Measurements from ENCODE around the gene TRERF1. TPM values are rescaled to one million over a fixed set of nuclear protein-coding genes. Genes with fewer than 3 reads are reported as not detected.

The TRERF1 gene
- total RNA-seq, 1 experiment from 2014 or later = 13.9 TPM

- Histone ChIP-seq H3K4me3 (ENCODE audit: low read length) (no peak overlapping the region), H3K27me3 (ENCODE audit: low read length) (no peaks in the 10 kb centered on the region), H3F3A (ENCODE audit: low read length, unreplicated experiment) (no peaks in the 10 kb centered on the region), H3K4me2 (ENCODE audit: low read length) (no peak overlapping the region), H3K4me1 (ENCODE audit: insufficient read depth, low read length) (peaks cover 5% of the 10 kb centered on the region; the same call in 1 of the 2 replicates), H3K9ac (ENCODE audit: low read length) (no peak overlapping the region), H3K27ac (ENCODE audit: low read length) (no peak overlapping the region), H3K79me2 (ENCODE audit: low read length) (peaks cover 60% of the 10 kb centered on the region), H3K36me3 (ENCODE audit: low read depth, low read length) (no peaks in the 10 kb centered on the region), H2AFZ (ENCODE audit: low read length) (no peak overlapping the region), H3K9me2 (replicated peaks; ENCODE audit: low read length) (no peaks in the 10 kb centered on the region), H3K9me3 (ENCODE audit: low read length) (no peaks in the 10 kb centered on the region), H4K20me1 (ENCODE audit: low read length) (no peaks in the 10 kb centered on the region)
- no peak for TF ChIP-seq EZH2 (IDR thresholded peaks at IDR 0.05; ENCODE audit: low read length, unreplicated experiment)
- no peak for TF ChIP-seq EZH2phosphoT487 (IDR thresholded peaks at IDR 0.05; ENCODE audit: borderline replicate concordance, low read length)
- TF ChIP-seq CTCF (conservative IDR thresholded peaks at IDR 0.05; ENCODE audit: low read depth, low read length) = no peak
- ATAC-seq (no peak), DNase-seq (no peak)
- ChIA-PET POLR2A (ENCODE audit: unreplicated experiment) (no interaction called here), CTCF (no interaction called here)
- BruUV-seq (replicated peaks) = no TSS peak
- intact Hi-C loops (cut with micrococcal nuclease) = no loop called here
These were observed 66.4 kb downstream of the TRERF1 start for GRCh38 chr6:42385339-42385738.

GRCh38 chr6:42383421-42384205 lies 68.1 kb downstream of the TRERF1 start:
- Histone ChIP-seq H3K9me3 (ENCODE audit: low read length) (no peaks in the 10 kb centered on the region), H3K27ac (ENCODE audit: low read length) (no peak overlapping the region), H3F3A (ENCODE audit: low read length, unreplicated experiment) (no peaks in the 10 kb centered on the region), H3K36me3 (ENCODE audit: low read depth, low read length) (no peaks in the 10 kb centered on the region), H4K20me1 (ENCODE audit: low read length) (no peaks in the 10 kb centered on the region), H3K9ac (ENCODE audit: low read length) (no peak overlapping the region), H3K4me2 (ENCODE audit: low read length) (no peak overlapping the region), H3K4me1 (ENCODE audit: insufficient read depth, low read length) (peaks cover 5% of the 10 kb centered on the region; the same call in 1 of the 2 replicates), H3K79me2 (ENCODE audit: low read length) (peaks cover 44% of the 10 kb centered on the region), H3K27me3 (ENCODE audit: low read length) (no peaks in the 10 kb centered on the region), H3K4me3 (ENCODE audit: low read length) (no peak overlapping the region), H2AFZ (ENCODE audit: low read length) (no peak overlapping the region), H3K9me2 (replicated peaks; ENCODE audit: low read length) (no peaks in the 10 kb centered on the region)
- intact Hi-C loops (cut with micrococcal nuclease) = no loop called here
- no TSS peak for BruUV-seq (replicated peaks)
- ChIA-PET POLR2A (ENCODE audit: unreplicated experiment) (no interaction called here), CTCF (no interaction called here)
- ATAC-seq (no peak), DNase-seq (no peak)
- TF ChIP-seq CTCF (conservative IDR thresholded peaks at IDR 0.05; ENCODE audit: low read depth, low read length) (no peak), EZH2 (IDR thresholded peaks at IDR 0.05; ENCODE audit: low read length, unreplicated experiment) (no peak), EZH2phosphoT487 (IDR thresholded peaks at IDR 0.05; ENCODE audit: borderline replicate concordance, low read length) (no peak)

GRCh38 chr6:42381850-42382249 lies 69.9 kb downstream of the TRERF1 start:
- ATAC-seq (no peak), DNase-seq (no peak)
- H2AFZ ChIP-seq (ENCODE audit: low read length) = no peak overlapping the region
- ChIA-PET CTCF (no interaction called here), POLR2A (ENCODE audit: unreplicated experiment) (no interaction called here)
- intact Hi-C loops (cut with micrococcal nuclease) = no loop called here
- no peak overlapping the region for H3K4me3 ChIP-seq (ENCODE audit: low read length)
- no TSS peak for BruUV-seq (replicated peaks)
- H3K36me3 ChIP-seq (ENCODE audit: low read depth, low read length) = no peaks in the 10 kb centered on the region
- no peaks in the 10 kb centered on the region for H3K27me3 ChIP-seq (ENCODE audit: low read length)
- no peaks in the 10 kb centered on the region for H3K9me3 ChIP-seq (ENCODE audit: low read length)
- TF ChIP-seq CTCF (conservative IDR thresholded peaks at IDR 0.05; ENCODE audit: low read depth, low read length) = no peak
- no peak for TF ChIP-seq EZH2phosphoT487 (IDR thresholded peaks at IDR 0.05; ENCODE audit: borderline replicate concordance, low read length)
- TF ChIP-seq EZH2 (IDR thresholded peaks at IDR 0.05; ENCODE audit: low read length, unreplicated experiment) = no peak
- H3F3A ChIP-seq (ENCODE audit: low read length, unreplicated experiment) = no peaks in the 10 kb centered on the region
- no peak overlapping the region for H3K9ac ChIP-seq (ENCODE audit: low read length)
- no peaks in the 10 kb centered on the region for H3K4me1 ChIP-seq (ENCODE audit: insufficient read depth, low read length)
- no peak overlapping the region for H3K27ac ChIP-seq (ENCODE audit: low read length)
- H3K9me2 ChIP-seq (replicated peaks; ENCODE audit: low read length) = no peaks in the 10 kb centered on the region
- no peak overlapping the region for H3K4me2 ChIP-seq (ENCODE audit: low read length)
- no peaks in the 10 kb centered on the region for H4K20me1 ChIP-seq (ENCODE audit: low read length)
- peaks cover 29% of the 10 kb centered on the region for H3K79me2 ChIP-seq (ENCODE audit: low read length)
